A549 (cell line): ENCODE measurements around the gene RARG. TPM values are rescaled to one million over a fixed set of nuclear protein-coding genes. Genes with fewer than 3 reads are reported as not detected.
A peak's percentile ranks its signal among the peaks of the same experiment; 100 is the strongest.
"Not testable (repeated sequence)": the region's sequence is repeated elsewhere in the genome, so short reads cannot be mapped to it uniquely, and the experiment has no call there.

Experiments
- ATAC-seq, 2 experiments: fragments of 200-7000 bp in 1 of 2; fragments of >200 bp in 1 of 2; cut with Nextera tagmentation in 1 of 2; cut with Tn5 transposase in 1 of 2; 3 replicates each; pipeline versions ENCODE4 v1.8.0 to v1.9.1; 2018 to 2020; ENCODE audit warnings: mild to moderate bottlenecking in 1 of 2, moderate library complexity in 1 of 2
- CTCF ChIA-PET: fragments of 300-600 bp; sonication (Branson Sonifier 250); formaldehyde crosslinking; extraction: SDS; loops from one replicate; lab custom pipeline; 2021; ENCODE audit warnings: antibody characterized with exemption, inconsistent platforms; lab: Yijun Ruan, JAX
- POLR2A ChIA-PET: fragments of 350-600 bp; formaldehyde crosslinking; extraction: SDS; loops from one replicate; lab custom pipeline; 2021; ENCODE audit warnings: antibody characterized with exemption, inconsistent platforms; lab: Yijun Ruan, JAX
- DNase-seq, 2 experiments: peaks; one replicate each; pipeline versions ENCODE4 v3.0.0 to v3.0.0-alpha.2; 2011 to 2016; ENCODE audit warnings: low read depth in 1 of 2, low spot score in 1 of 2
- FAIRE-seq: peaks from 2 replicates; lab custom pipeline; 2011; peaks lifted over from hg19 to GRCh38; lab: Jason Lieb, UNC
- H3K27ac ChIP-seq, 2 experiments: fragments of >200 bp; sonication (Bioruptor Twin); formaldehyde crosslinking; 3 replicates each; pipeline ENCODE4 v1.5.1; 2016 to 2017
- H3K4me1 ChIP-seq: fragments of >200 bp; sonication (Bioruptor Twin); formaldehyde crosslinking; 3 replicates; pipeline ENCODE4 v1.6.1; 2016
- H3K4me2 ChIP-seq: fragments of >200 bp; sonication (Bioruptor Twin); formaldehyde crosslinking; 3 replicates; pipeline ENCODE4 v1.6.1; 2016
- H3K4me3 ChIP-seq: fragments of >200 bp; sonication (Bioruptor Twin); formaldehyde crosslinking; 3 replicates; pipeline ENCODE4 v1.5.1; 2016
- H3K9me3 ChIP-seq: fragments of >200 bp; sonication (Bioruptor Twin); formaldehyde crosslinking; 3 replicates; pipeline ENCODE4 v1.6.1; 2016
- ATOH8 ChIP-seq: fragments of 250-450 bp; sonication (Bioruptor Pico); IDR thresholded peaks from 2 replicates; pipeline ENCODE4 v1.5.0; 2020; ENCODE audit warnings: low read depth, mild to moderate bottlenecking, moderate library complexity
- CBX2 ChIP-seq: fragments of 200-600 bp; sonication (generic); IDR thresholded peaks from 2 replicates; pipeline ENCODE4 v1.6.1; 2016; ENCODE audit warnings: low read depth, mild to moderate bottlenecking, borderline replicate concordance
- CTCF ChIP-seq: fragments of >200 bp; sonication (Bioruptor Twin); formaldehyde crosslinking; IDR thresholded peaks from 3 replicates; pipeline ENCODE4 v1.5.1; 2016
- EHMT2 ChIP-seq: fragments of 200-600 bp; sonication (generic); IDR thresholded peaks from 2 replicates; pipeline ENCODE4 v1.6.1; 2016; ENCODE audit warnings: antibody characterized with exemption, low read depth, mild to moderate bottlenecking, moderate library complexity
- FOSB ChIP-seq: fragments of 250-450 bp; sonication (Bioruptor Pico); IDR thresholded peaks from 2 replicates; pipeline ENCODE4 v1.5.0; 2020; ENCODE audit warnings: mild to moderate bottlenecking, moderate library complexity
- HES2 ChIP-seq: fragments of >200 bp; sonication (Bioruptor Twin); formaldehyde crosslinking; IDR thresholded peaks from 2 replicates; pipeline ENCODE4 v1.6.1; 2016
- JUN ChIP-seq, 2 experiments: fragments of >200 bp; sonication (Bioruptor Twin); formaldehyde crosslinking; IDR thresholded peaks; 2 replicates in 1 of 2; 3 replicates in 1 of 2; pipeline ENCODE4 v1.6.1; 2016 to 2017
- NPAS2 ChIP-seq: fragments of 250-450 bp; sonication (Bioruptor Pico); IDR thresholded peaks from 2 replicates; pipeline ENCODE4 v1.8.0; 2022; ENCODE audit warnings: mild to moderate bottlenecking, moderate library complexity, borderline replicate concordance
- PHF8 ChIP-seq: fragments of 200-600 bp; sonication (generic); IDR thresholded peaks from 2 replicates; pipeline ENCODE4 v1.6.1; 2016; ENCODE audit warnings: low read depth, mild to moderate bottlenecking, antibody characterized with exemption, moderate library complexity, borderline replicate concordance
- REST ChIP-seq: fragments of 200-600 bp; sonication (generic); IDR thresholded peaks from 2 replicates; pipeline ENCODE4 v1.6.1; 2016; ENCODE audit warnings: antibody characterized with exemption, mild to moderate bottlenecking, moderate library complexity
- RNF2 ChIP-seq: fragments of 200-600 bp; sonication (generic); IDR thresholded peaks from 2 replicates; pipeline ENCODE4 v1.6.1; 2016; ENCODE audit warnings: low read depth, mild to moderate bottlenecking, antibody characterized with exemption, moderate library complexity, borderline replicate concordance
- WGBS: methylation state at CpG from one replicate; pipeline ENCODE4 v1.1.6; 2017; ENCODE audit errors: missing lambda C conversion rate; 5-methylcytosine and 5-hydroxymethylcytosine counted together
- polyA plus RNA-seq, 4 experiments: library from polyadenylated mRNA; depleted of rRNA in 3 of 4; stranded (reverse); fragments of >200 nt; fragmentation: RNase III in 1 of 4; extraction: RNeasy Plus Mini Kit Qiagen cat#74134 plus additional on column Dnase treatment in 1 of 4; gene quantifications; 2 replicates in 3 of 4; 3 replicates in 1 of 4; pipeline ENCODE4 v1.2.3, GENCODE V29; 2011 to 2017
- TF ChIP-seq, protein P1 (sequence below): fragments of >200 bp; sonication (Bioruptor Twin); formaldehyde crosslinking; IDR thresholded peaks from 3 replicates; pipeline ENCODE4 v1.6.1; 2016

Gene RARG
- polyA plus RNA-seq, 2 of the 4 experiments (the other 2 are of a cell fraction): 15.6 to 17.2 TPM

- TF ChIP-seq CTCF: no peak
- TF ChIP-seq, protein P1, sequence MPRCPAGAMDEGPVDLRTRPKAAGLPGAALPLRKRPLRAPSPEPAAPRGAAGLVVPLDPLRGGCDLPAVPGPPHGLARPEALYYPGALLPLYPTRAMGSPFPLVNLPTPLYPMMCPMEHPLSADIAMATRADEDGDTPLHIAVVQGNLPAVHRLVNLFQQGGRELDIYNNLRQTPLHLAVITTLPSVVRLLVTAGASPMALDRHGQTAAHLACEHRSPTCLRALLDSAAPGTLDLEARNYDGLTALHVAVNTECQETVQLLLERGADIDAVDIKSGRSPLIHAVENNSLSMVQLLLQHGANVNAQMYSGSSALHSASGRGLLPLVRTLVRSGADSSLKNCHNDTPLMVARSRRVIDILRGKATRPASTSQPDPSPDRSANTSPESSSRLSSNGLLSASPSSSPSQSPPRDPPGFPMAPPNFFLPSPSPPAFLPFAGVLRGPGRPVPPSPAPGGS: peak; percentile 59; the same call in 2 of the 3 replicates
- no peak for TF ChIP-seq NPAS2 (CRISPR knock-in tag)
- TF ChIP-seq JUN (IDR thresholded peaks at IDR 0.05): peak; percentile 93
- TF ChIP-seq FOSB: no peak
- TF ChIP-seq CBX2: no peak
- TF ChIP-seq REST: no peak
- TF ChIP-seq EHMT2: no peak
- 0 out of 2 replicates have a peak, but pooled peaks have one; percentile 7 for TF ChIP-seq ATOH8 (CRISPR knock-in tag)
Observed at GRCh38 chr12:53180220-53180930, 51.6 kb downstream of the RARG start, which contains the start of the genes CSAD and ZNF740 (continued).

- DNase-seq: no peak
- Histone ChIP-seq H3K4me2 (peak overlapping the region; percentile 98), H3K4me1 (peaks cover 44% of the 10 kb centered on the region), H3K4me3 (peak overlapping the region; percentile 76), H3K27ac (peak overlapping the region; percentile 92 to 93), H3K9me3 (no peaks in the 10 kb centered on the region)
- peak; percentile 32 to 33; a peak in 5 of 6 replicates for ATAC-seq
- POLR2A ChIA-PET: interaction anchor here (0.7 to 2.3 kb wide), 16 partner anchors 9 to 141 kb away, joined by 3 to 33 read pairs (median 6); partner anchors contain the start of genes MYG1, SOAT2 and SPRYD3
- TF ChIP-seq RNF2 (no peak), CBX2 (no peak), PHF8 (no peak), HES2 (no peak), FOSB (peak; percentile 36; the same call in 1 of the 2 replicates)
- 14% methylated on average over 12 of the region's 12 CpGs for WGBS
- FAIRE-seq: no peak
- CTCF ChIA-PET: interaction anchor here (1.0 to 36.2 kb wide), 4 partner anchors 18 to 114 kb away, joined by 3 to 646 read pairs (median 236); partner anchors contain the start of gene ITGB7
Observed at GRCh38 chr12:53179687-53180219, 52.3 kb downstream of the RARG start.

- Histone ChIP-seq H3K27ac (peak overlapping the region in 1 of 2 experiments; percentile 93; a peak in 2 of 6 replicates), H3K4me1 (peaks cover 54% of the 10 kb centered on the region)
- POLR2A ChIA-PET, H3K9me3 ChIP-seq, H3K4me3 ChIP-seq, H3K4me2 ChIP-seq, ATAC-seq, FAIRE-seq, DNase-seq: not testable (repeated sequence)
- CTCF ChIA-PET: interaction anchor here (22.9 to 36.2 kb wide), 2 partner anchors 17 to 20 kb away, joined by 451 to 646 read pairs; partner anchors contain the start of gene ITGB7
- WGBS: 95% methylated on average over 14 of the region's 14 CpGs
Observed at GRCh38 chr12:53178803-53179202, 53.2 kb downstream of the RARG start.

DNA sequence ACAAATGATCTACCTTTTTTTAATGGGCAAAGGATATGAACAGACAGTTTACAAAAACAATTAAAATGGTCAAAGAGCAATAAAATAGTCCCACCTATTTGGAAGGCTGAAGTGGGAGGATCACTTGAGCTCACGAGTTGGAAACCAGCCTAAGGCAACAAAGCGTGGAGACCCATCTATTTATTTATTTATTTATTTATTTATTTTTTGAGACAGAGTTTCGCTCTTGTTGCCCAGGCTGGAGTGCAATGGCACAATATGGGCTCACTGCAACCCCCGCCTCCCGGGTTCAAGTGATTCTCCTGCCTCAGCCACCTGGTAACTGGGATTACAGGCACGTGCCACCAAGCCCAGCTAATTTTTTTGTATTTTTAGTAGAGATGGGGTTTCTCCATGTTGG, 54.6 kb downstream of the RARG start:
- peak overlapping the region in 1 of 2 experiments; percentile 16; a peak in 2 of 6 replicates for H3K27ac ChIP-seq
- H3K4me3 ChIP-seq, POLR2A ChIA-PET, FAIRE-seq, ATAC-seq, H3K4me2 ChIP-seq, DNase-seq, H3K9me3 ChIP-seq: not testable (repeated sequence)
- 90% methylated on average over 6 of the region's 6 CpGs for WGBS
- peaks cover 57% of the 10 kb centered on the region for H3K4me1 ChIP-seq
- CTCF ChIA-PET: interaction anchor here (1.2 to 36.2 kb wide), 3 partner anchors 15 to 111 kb away, joined by 3 to 646 read pairs (median 451); partner anchors contain the start of gene ITGB7
